NCI-H2171 treated with DMSO at 0.1 percent for 48 hours (cell line): ENCODE measurements around the gene CDC42SE2.

ENCODE experiments used
- DNase-seq: peaks from one replicate; lab custom pipeline; 2025; lab: John Stamatoyannopoulos, UW

The CDC42SE2 gene

DNA sequence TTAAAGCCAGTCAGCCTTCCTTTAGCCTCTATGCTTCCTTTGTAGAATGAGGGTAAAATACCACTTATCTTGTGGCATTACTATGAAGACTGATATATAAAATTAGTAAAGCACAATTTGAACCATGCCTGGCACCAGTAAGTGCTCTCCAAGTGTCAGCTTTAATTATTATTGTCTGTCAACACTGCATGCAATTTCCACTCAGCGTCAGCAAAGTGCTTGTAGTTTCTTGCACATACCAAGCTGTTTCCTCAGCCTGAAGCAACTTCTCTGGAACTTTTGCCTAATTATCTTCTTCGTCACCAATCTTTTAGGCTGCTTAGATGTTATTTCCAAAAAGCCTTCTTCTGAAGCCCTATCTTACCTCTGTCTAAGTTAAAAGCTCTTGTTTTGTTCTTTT is 177.3 kb downstream of the CDC42SE2 start:
- no peak for DNase-seq
